ENCODE data around the gene HNRNPAB. TPM values are rescaled to one million over a fixed set of nuclear protein-coding genes. Genes with fewer than 3 reads are reported as not detected.

Gene HNRNPAB
- total RNA-seq, 1 experiment from 2014 or later: 547 TPM

GRCh38 chr5:178234750-178235587 lies 30.6 kb downstream of the HNRNPAB start:
- H3K4me1 ChIP-seq (ENCODE audit: insufficient read depth, low read length): no peaks in the 10 kb centered on the region
- Mint-ChIP-seq H3K27ac (no peak overlapping the region; a peak in 1 of 7 replicates), H3K4me3 (0 out of 5 replicates have a peak overlapping the region, but pooled peaks of 1 of the 2 experiments have one; percentile 31), H3K27me3 (ENCODE audit: low read depth) (no peaks in the 10 kb centered on the region; the same call in 1 of the 2 replicates), H3K9me3 (no peaks in the 10 kb centered on the region), H3K36me3 (ENCODE audit: insufficient read depth in 1 of 3, low read depth in 3 of 3) (peaks cover 11 to 18% (median 17%) of the 10 kb centered on the region in 3 experiments), H3K4me1 (peaks cover 18 to 27% of the 10 kb centered on the region in 2 experiments)
- H2BK15ac ChIP-seq (ENCODE audit: low read depth, low read length): no peak overlapping the region
- no peak overlapping the region for H3K27ac ChIP-seq (ENCODE audit: insufficient read length, low read depth, low read length)
- H3K4me2 ChIP-seq (ENCODE audit: insufficient read depth, insufficient read length, low read length): no peak overlapping the region
- no peak overlapping the region for H2AK5ac ChIP-seq (ENCODE audit: insufficient read length, low read length)
- no peak overlapping the region for H2BK5ac ChIP-seq (ENCODE audit: insufficient read length, low read length)
- H3K79me1 ChIP-seq (ENCODE audit: insufficient read depth, low read depth, low read length, poor library complexity, severe bottlenecking): no peaks in the 10 kb centered on the region
- no peak overlapping the region for H2BK20ac ChIP-seq (ENCODE audit: low read depth, low read length, poor library complexity, severe bottlenecking)
- H2AFZ ChIP-seq (ENCODE audit: low read length): no peak overlapping the region
- H4K5ac ChIP-seq (ENCODE audit: insufficient read length, low read depth, low read length): no peak overlapping the region
- peaks cover 3% of the 10 kb centered on the region for H3K23me2 ChIP-seq (ENCODE audit: insufficient read length, low read depth, low read length, poor library complexity, severe bottlenecking)
- no peak overlapping the region for H3K18ac ChIP-seq (ENCODE audit: insufficient read length, low read depth, low read length)
- H4K8ac ChIP-seq (replicated peaks; ENCODE audit: insufficient read length, low read depth, low read length): no peak overlapping the region
- no peak overlapping the region for H3T11ph ChIP-seq (ENCODE audit: low read length)
- H3K14ac ChIP-seq (ENCODE audit: insufficient read depth, low read length): no peak overlapping the region
- no peak overlapping the region for H3K9ac ChIP-seq (ENCODE audit: extremely low read depth, insufficient read length, low read length)
- no peak overlapping the region for H3K56ac ChIP-seq (ENCODE audit: insufficient read length, low read depth, low read length)
- peaks cover 4% of the 10 kb centered on the region; the same call in 1 of the 2 replicates for H3K79me2 ChIP-seq (ENCODE audit: insufficient read depth, low read length)
- WGBS (ENCODE audit: extremely low coverage, insufficient read length, low lambda C conversion rate): no CpG with 5 or more reads among the region's 12 CpGs
- TF ChIP-seq CTCF (conservative IDR thresholded peaks at IDR 0.05): peak; percentile 91
- H2BK120ac ChIP-seq (ENCODE audit: low read depth, low read length, poor library complexity, severe bottlenecking): no peak overlapping the region
- H4K20me1 ChIP-seq (ENCODE audit: control insufficient read depth, insufficient read depth, insufficient read length): no peaks in the 10 kb centered on the region
- H3K4ac ChIP-seq (ENCODE audit: low read depth, low read length): no peak overlapping the region
- H3K23ac ChIP-seq (ENCODE audit: insufficient read length, low read depth, low read length): no peak overlapping the region
- no peak overlapping the region for H2BK12ac ChIP-seq (ENCODE audit: insufficient read length, low read depth, low read length)
- no peaks in the 10 kb centered on the region for H3K9me3 ChIP-seq (ENCODE audit: control insufficient read depth, low read depth, low read length)
- peak; percentile 85 for DNase-seq
- no peak overlapping the region for H4K91ac ChIP-seq (ENCODE audit: insufficient read length, low read depth, low read length)
- H3K27me3 ChIP-seq (ENCODE audit: insufficient read depth, low read length): no peaks in the 10 kb centered on the region
